Fibroblast of gingiva (primary cell): Measurements from ENCODE around the gene ACIN1.

Source experiments
- DNase-seq: peaks from one replicate; pipeline ENCODE4 v3.0.0-alpha.2; 2011; ENCODE audit warnings: low read depth

Gene ACIN1

DNA sequence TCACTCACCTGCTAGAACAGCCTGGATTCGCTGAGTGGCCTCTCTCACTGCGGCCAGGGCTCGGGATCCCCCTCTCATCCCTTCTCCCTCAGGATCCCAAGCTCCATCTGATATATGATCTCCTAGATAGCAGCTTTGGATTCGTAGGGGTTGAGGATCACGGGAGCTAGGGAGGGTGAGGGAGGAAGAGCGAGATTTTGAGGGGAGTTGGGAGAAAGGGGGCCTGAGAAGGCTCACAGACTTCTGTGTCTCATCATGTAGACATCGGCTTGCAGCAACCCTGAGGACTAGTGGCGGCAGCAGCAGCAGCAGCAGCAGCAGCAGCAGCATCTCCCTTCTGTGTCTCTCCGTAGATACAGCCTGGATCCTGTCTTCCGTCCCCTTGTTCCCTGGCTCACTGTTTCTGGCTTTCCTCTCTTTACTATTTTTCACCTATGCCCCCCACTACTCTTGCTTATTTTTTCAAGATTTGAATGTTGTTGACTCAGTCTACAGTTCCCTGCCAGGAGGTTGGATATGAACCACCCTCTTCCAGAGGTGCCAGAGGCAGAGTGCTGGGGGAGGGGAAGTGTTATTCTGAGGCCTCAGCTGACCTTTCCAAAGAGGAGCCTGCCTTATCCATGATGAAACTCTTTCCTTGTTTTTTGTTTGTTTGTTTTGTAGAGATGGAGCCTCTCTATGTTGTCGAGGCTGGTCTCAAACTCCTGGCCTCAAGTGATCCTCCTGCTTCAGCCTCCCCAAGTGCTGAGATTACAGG, 9.8 kb upstream of the ACIN1 start, which contains the start of gene CIROP:
TSS of gene CIROP (minus strand) at position 399 of the 757 bp plus-strand sequence. CDS start at position 330, 69 bp downstream.
- no peak for DNase-seq

- no peak for DNase-seq
Observed at GRCh38 chr14:23104070-23104590, 9.2 kb upstream of the ACIN1 start.

DNA sequence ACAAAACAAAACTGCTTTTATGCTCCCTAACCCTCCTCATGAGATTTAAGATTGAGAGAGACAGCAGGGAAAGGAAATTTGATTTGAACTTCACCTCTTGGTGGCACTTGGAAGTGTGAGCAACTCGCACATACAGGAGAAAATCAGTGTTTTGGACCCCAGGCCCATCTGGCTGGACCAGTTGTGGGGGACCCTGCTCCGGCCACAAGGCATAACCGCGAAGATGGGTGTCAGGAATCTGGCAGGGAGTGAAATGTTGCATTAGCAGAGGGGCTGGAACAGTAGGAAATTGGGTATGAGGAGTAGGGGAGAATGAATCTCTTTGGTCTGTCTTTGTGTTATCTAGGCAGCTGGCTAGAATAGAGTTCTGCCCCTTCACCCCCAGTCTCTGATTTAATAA, 8.6 kb upstream of the ACIN1 start:
- no peak for DNase-seq

DNA sequence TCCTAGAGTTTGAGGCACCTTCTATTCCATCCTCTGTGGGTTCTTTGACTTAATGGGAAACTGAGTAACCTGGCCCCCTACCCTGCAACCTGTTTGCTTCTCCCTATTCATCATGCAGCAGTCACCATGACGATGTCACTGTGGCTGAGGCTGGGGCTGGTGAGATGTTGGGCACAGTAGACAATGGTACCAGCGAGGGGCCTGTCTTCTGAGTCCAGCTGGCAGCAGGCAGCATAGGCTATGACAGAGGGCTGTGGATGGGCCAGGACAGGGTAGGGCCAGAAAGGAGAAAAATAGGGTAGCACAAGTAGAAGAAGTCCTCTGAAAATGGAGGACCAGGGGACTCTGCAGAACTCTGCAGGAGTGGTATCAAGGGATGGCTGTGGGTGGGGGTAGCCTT, 7.9 kb upstream of the ACIN1 start:
- DNase-seq, result no peak

GRCh38 chr14:23101986-23102625, 7.2 kb upstream of the ACIN1 start:
- no peak for DNase-seq

DNA sequence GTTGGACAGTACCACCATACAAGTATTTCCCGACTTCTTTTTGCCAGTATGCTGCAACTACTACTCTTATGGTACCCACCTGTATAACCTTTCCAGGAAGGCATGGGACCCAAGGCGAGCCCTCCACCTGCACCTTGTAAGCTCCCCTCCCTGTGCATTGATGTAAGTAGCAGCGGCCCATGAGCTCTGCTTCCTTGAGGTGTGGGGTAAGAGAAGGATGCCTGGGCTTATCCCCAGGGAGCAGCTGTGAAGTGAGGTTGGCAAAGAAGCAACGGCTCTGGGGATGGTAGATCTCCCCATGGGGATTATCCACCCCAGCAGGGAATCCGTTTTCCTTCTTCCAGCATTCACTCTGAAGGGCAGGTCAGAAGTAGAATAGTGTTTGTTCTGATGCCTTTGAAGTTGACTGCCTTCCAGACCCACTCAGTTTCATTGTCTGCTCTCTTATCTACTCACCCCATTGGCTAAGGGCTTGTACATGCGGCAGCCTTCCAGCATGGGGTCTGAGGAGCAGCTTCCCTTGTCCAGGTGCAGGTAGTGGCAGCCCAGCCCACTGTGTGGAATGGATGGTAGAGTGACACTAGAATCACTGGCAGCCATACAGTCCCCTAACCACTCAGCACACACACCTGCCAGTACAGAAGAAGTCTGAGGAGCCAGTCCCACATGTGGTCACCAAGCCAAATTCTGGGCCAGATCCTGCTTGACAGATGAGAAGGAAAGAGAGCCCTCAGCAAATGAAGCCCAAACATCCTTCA, 6.5 kb upstream of the ACIN1 start:
- DNase-seq, result no peak

DNA sequence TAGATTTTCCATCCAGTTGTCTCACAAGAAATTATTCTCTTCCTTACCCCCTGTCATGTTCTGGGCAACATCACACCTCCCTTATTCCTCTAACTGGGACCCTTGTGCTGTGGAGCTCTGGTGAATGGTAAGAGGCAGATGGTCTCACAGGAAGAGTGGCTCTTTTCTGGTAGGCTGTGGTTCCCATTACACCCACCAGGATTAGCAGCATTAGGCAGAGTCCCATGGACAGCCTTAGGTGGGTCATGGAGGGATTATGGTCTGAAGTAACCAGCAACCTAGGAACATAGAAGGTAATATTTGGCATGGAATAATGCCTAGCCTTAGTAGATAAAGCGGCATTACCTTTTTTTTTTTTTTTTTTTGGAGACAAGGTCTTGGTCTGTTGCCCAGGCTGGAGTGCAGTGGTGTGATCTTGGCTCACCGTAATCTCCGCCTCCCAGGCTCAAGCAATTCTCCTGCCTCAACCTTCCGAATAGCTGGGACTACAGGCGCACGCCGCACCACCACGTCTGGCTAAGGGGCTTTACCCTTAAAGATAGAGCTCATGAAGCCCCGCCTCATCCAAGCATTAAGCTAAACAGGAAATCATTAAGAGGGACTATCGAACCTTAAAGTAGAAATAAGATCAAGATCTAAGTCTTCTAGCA, 4.4 kb upstream of the ACIN1 start:
- no peak for DNase-seq

DNA sequence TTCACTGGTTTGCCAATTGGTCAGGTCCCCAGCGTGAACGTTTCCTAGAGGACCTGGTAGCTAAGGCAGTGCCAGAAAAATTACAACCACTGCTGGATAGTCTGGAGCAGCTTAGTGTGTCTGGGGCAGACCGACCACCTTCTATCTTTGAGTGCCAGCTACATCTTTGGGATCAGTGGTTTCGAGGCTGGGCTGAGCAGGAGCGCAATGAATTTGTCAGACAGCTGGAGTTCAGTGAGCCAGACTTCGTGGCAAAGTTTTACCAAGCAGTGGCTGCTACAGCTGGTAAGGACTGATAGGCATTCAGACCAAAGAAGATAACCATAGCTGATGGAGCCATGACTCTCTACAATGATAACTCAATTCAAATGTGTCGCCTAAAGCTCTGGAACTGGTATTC, 2.9 kb upstream of the ACIN1 start:
- DNase-seq, result no peak

DNA sequence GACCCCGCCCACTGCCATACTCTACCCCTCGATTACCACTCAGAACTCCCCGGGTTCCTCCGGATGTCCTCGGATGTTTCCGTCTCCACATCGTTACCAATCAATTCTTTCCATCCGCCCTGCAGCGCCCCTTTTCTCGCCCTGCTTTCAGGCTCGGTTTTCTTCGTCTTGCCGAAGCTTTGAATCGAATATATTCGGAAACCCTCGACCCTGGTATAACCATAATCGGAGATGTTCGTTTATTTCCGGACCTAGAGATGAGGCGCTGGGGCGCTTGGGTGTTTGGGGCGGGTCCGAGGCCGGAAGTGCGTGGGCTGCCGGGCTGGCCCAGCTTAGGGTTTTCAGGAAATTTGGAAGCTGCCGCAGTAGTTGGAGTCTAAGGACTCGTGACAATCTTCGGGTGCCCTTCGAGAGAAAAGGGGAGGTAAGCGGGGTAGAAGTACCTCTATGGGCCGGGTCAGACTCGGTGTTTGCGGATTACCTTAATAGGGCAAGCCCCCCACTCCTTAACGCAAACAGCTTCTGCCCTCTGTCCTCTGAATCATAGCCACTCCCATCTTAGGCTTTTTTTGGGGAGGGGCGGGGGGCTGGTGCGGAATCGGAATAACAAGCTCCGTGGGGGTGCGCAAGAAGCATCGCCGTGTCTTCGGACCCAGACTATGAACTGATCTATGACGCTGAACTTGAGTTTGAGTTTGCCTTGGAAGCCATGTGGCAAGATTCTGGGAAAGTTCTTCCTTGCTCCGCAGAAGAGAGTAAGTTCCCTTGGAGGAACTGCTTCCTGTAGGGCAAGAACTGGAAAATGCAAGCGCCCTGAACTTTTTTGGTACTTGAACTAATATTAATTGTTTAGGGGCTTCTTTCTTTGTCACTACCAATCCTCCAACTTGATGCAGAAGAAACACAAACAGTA, 516 bp upstream of the ACIN1 start, which contains the start of gene C14orf119:
TSS of gene C14orf119 (plus strand) at position 310 of the 913 bp plus-strand sequence. CDS start 2,154 bp downstream, outside the sequence.
- DNase-seq, result peak; percentile 99

- DNase-seq, result no peak
Observed at GRCh38 chr14:23093991-23094665, 808 bp downstream of the ACIN1 start.

DNA sequence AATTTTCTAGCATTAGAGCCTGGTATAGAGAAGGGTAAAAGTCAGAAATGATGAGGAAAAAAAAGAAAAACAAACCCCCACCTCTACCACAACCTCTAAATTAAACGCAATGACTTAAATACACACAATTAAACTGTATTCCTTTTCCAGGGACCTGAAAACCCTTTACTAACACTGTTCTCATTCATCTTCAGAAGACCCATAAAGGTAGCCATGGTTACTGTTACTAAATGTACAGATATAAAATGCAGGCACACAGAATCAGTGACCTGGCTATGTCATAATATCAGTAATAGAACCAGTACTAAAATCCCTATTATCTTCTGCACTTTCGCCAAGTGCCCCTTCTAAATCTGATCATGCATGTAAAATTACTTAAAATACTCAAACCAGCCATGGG, 1.4 kb downstream of the ACIN1 start:
- DNase-seq, result no peak

GRCh38 chr14:23093104-23093503, 1.8 kb downstream of the ACIN1 start:
- no peak for DNase-seq

DNA sequence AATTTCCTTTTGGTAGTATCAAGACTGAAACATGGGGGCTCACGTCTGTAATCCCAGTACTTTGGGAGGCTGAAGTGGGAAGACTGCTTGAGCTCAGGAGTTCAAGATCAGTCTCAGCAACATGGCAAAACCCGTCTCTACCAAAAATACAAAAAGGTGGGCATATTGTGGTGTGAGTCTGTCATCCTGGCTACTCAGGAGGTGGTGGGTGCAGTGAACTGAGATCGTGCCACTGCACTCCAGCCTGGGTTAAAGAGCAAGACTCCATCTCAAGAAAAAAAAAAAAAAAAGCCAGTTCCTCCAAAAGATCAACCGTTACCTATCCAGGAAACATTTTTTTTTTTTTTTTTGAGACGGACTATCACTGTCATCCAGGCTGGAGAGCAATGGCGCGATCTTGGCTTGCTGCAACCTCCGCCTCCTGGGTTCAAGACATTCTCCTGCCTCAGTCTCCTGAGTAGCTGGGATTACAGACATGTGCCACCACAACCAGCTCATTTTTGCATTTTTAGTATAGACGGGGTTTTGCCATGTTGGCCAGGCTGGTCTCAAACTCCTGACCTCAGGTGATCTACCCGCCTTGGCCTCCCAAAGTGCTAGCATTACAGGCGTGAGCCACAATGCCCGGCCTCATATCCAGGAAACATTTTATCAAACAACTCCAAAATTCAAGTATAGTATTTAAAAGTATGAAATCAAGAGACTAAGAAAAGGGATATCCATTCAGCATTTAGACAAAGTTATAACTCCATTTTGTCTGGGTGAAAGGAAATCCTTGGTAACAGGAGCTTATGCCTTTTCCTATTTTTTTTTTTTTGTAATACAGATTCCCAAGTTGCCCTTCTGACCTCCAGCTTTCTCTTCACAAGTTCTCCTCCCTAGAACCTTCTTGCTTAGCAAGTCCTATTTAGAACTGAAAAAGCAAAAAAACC, 3.4 kb downstream of the ACIN1 start:
- DNase-seq, result no peak

DNA sequence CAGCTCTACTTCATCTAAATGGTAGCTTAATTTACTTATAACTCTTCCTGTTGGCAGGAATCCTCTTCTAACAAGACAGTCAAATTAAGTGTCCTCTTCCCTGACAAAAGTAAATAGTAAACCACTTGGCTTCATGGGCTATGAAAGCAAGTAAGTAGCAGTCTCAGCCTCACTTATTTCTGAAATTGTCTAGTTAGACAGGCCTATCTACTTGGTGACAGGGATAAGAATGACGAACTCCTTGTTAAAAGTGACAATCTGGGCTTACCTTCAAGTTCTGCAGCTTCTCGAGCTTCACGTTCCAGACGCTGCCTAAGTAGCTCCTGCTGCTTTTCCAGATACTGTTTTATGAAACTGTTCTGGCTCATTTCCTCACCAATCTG, 4.7 kb downstream of the ACIN1 start:
- DNase-seq, result no peak

DNA sequence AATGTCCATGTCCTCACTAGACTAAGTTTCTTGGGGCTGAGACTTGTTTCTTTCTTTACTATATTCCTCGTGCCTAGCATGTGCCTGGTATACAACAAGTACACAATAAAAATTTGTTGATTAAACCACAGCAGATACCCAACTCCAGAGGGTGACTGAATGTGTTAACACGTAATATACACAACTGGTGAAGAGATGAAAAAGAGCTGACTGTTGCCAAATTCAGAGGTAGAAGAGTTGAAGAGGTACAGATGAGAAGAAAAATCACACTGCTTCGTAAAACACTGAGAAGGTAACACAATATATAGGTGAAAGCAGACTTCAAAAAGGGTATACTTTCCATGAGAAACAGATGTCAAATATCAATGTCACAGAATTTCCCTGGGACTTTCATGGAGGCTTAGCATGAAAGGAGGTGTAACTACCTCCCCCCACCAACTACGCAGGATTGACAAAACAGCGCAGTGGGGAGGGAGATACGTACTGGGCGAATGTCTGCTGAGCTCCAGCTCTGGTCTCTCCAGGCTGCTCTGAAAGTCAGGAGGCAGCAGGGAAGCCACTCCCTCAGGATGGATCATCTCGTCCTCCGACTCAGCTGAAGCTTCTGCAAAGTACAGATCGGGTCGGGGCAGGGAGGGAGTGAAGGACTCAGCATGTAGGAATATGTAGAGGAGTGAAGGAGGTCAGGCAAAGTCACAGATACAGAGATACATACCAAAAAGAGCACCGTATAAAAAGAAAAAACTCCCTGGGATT, 5.3 kb downstream of the ACIN1 start:
- DNase-seq, result no peak

- DNase-seq, result no peak
Observed at GRCh38 chr14:23086565-23086964, 8.4 kb downstream of the ACIN1 start.

- no peak for DNase-seq
Observed at GRCh38 chr14:23085458-23085857, 9.5 kb downstream of the ACIN1 start.

GRCh38 chr14:23080474-23080873, 14.5 kb downstream of the ACIN1 start:
- no peak for DNase-seq

DNA sequence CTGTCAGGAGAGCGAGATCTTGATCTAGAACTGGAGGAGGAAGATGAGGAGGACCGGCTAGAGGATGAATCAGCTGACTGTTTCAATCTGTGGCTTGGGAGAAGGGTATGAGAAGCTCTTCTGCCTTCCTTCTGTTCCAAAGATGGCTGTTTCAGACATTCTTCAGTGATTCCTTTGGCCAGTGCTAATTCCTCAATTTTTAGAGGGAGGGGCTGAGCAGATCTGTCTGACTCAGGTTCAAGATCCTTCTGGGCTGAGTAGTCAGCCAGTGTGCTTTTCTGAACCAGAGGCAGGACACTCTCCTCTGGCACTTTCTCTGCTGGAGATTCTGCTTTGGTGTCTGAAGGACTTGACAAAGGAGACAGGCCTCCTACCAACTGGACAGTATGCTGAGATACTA, 15.2 kb downstream of the ACIN1 start:
- no peak for DNase-seq
